K562 (cell line): ENCODE results near the gene SCARF1. TPM values are rescaled to one million over a fixed set of nuclear protein-coding genes. Genes with fewer than 3 reads are reported as not detected.

Source experiments
- EWSR1 ChIP-seq: fragments of 450-650 bp; IDR thresholded peaks from 2 replicates; pipeline ENCODE4 v1.6.1; 2018; ENCODE audit warnings: borderline replicate concordance, mild to moderate bottlenecking, low read depth, moderate library complexity; ENCODE audit not compliant: partially characterized antibody
- FOSL1 ChIP-seq: fragments of 200-800 bp; sonication (Bioruptor generic); conservative IDR thresholded peaks from 2 replicates; pipeline ENCODE4 v1.6.1; 2016; ENCODE audit warnings: missing genetic modification characterization, missing compliant biosample characterization
- FOXK1 ChIP-seq: sonication (generic); formaldehyde crosslinking; IDR thresholded peaks from 2 replicates; pipeline ENCODE4 v1.8.0; 2022; ENCODE audit warnings: missing genetic modification reagents, mild to moderate bottlenecking, borderline replicate concordance
- GMEB1 ChIP-seq: fragments of 250-450 bp; sonication (Bioruptor Pico); IDR thresholded peaks from 2 replicates; pipeline ENCODE4 v1.4.0; 2020; ENCODE audit warnings: mild to moderate bottlenecking
- HDAC2 ChIP-seq: fragments of 450-650 bp; IDR thresholded peaks from 2 replicates; pipeline ENCODE4 v1.6.1; 2016; ENCODE audit warnings: mild to moderate bottlenecking
- HNRNPH1 ChIP-seq: fragments of 200-400 bp; formaldehyde crosslinking; optimal IDR thresholded peaks from 2 replicates; pipeline ENCODE3; 2017; ENCODE audit warnings: low read depth, mild to moderate bottlenecking, low read length, moderate library complexity
- MTA3 ChIP-seq: fragments of 450-650 bp; formaldehyde crosslinking; IDR thresholded peaks from 2 replicates; pipeline ENCODE4 v1.6.1; 2017; ENCODE audit warnings: mild to moderate bottlenecking, borderline replicate concordance
- MXD1 ChIP-seq: fragments of 250-450 bp; sonication (Bioruptor Pico); IDR thresholded peaks from 2 replicates; pipeline ENCODE4 v1.8.0; 2021; ENCODE audit warnings: borderline replicate concordance, mild to moderate bottlenecking, moderate library complexity; ENCODE audit not compliant: poor library complexity, severe bottlenecking
- NFRKB ChIP-seq: fragments of 450-650 bp; IDR thresholded peaks from 2 replicates; pipeline ENCODE4 v1.6.1; 2016; ENCODE audit warnings: low read depth
- NR2C2 ChIP-seq, 2 experiments: fragments of 200-800 bp in 1 of 2; sonication (Bioruptor generic) in 1 of 2; sonication (generic) in 1 of 2; formaldehyde crosslinking in 1 of 2; IDR thresholded peaks; 2 replicates each; pipeline versions ENCODE4 v1.6.1 to v1.8.0; 2016 to 2022; ENCODE audit warnings: mild to moderate bottlenecking in 1 of 2, missing compliant biosample characterization in 1 of 2, missing genetic modification characterization in 1 of 2, missing genetic modification reagents in 1 of 2
- NRF1 ChIP-seq, 2 experiments: fragments of 450-650 bp; IDR thresholded peaks in 1 of 2; conservative IDR thresholded peaks in 1 of 2; 2 replicates each; pipeline ENCODE4 v1.6.1; 2014; ENCODE audit warnings: mild to moderate bottlenecking in 2 of 2
- RBBP5 ChIP-seq: fragments of 200-600 bp; sonication (generic); IDR thresholded peaks from 2 replicates; pipeline ENCODE4 v1.6.1; 2012; ENCODE audit warnings: borderline replicate concordance, mild to moderate bottlenecking, low read length, control low read depth, inconsistent platforms; ENCODE audit not compliant: insufficient read depth, poor library complexity, severe bottlenecking
- RBFOX2 ChIP-seq: fragments of 200-400 bp; formaldehyde crosslinking; IDR thresholded peaks from 2 replicates; pipeline ENCODE4 v1.6.1; 2017; ENCODE audit warnings: low read depth, mild to moderate bottlenecking, low read length, moderate library complexity
- SRSF9 ChIP-seq: fragments of 200-400 bp; formaldehyde crosslinking; IDR thresholded peaks from 2 replicates; pipeline ENCODE4 v1.6.1; 2017; ENCODE audit warnings: low read depth, low read length, borderline replicate concordance
- YY1 ChIP-seq, 3 experiments: IDR thresholded peaks; 2 replicates each; pipeline ENCODE4 v1.6.1; 2011; ENCODE audit warnings: low read length in 2 of 3, mild to moderate bottlenecking in 2 of 3, moderate library complexity in 2 of 3, borderline replicate concordance in 1 of 3, control low read depth in 1 of 3, low read depth in 1 of 3; ENCODE audit not compliant: insufficient read depth in 3 of 3, insufficient replicate concordance in 2 of 3, control insufficient read depth in 1 of 3, insufficient read length in 1 of 3; ENCODE audit errors: extremely low read depth in 1 of 3
- ZNF3 ChIP-seq: fragments of 250-450 bp; sonication (Bioruptor Pico); IDR thresholded peaks from 2 replicates; pipeline ENCODE4 v1.5.0; 2021; ENCODE audit warnings: mild to moderate bottlenecking, moderate library complexity
- ZNF347 ChIP-seq: fragments of 450-650 bp; formaldehyde crosslinking; IDR thresholded peaks from 2 replicates; pipeline ENCODE4 v1.4.0; 2020; ENCODE audit warnings: low read depth, mild to moderate bottlenecking, moderate library complexity
- ZNF668 ChIP-seq: fragments of 250-450 bp; sonication (Bioruptor Pico); IDR thresholded peaks from 2 replicates; pipeline ENCODE4 v1.8.0; 2022; ENCODE audit warnings: mild to moderate bottlenecking, inconsistent platforms
- polyA plus RNA-seq, 8 experiments: library from polyadenylated mRNA; depleted of rRNA in 4 of 8; stranded (reverse) in 5 of 8; unstranded in 3 of 8; fragments of >200 nt; fragmentation: Nextera tagmentation in 2 of 8; fragmentation: Illumina TruSeq in 1 of 8; extraction: Ambion mirVana in 2 of 8; extraction: Trizol in 1 of 8; gene quantifications; 2 replicates each; pipeline versions ENCODE4 v1.2.1 to v1.2.3, GENCODE V29; 2011 to 2014; ENCODE audit warnings: inconsistent platforms in 1 of 8, missing spikeins in 1 of 8
- total RNA-seq, 7 experiments: library from RNA; depleted of rRNA in 6 of 7; stranded (reverse); fragments of >200 nt in 6 of 7; fragmentation: Illumina TruSeq in 2 of 7; extraction: Trizol in 2 of 7; gene quantifications; 2 replicates each; pipeline versions ENCODE4 v1.2.1 to v1.2.3, GENCODE V29; 2011 to 2021; ENCODE audit warnings: low replicate concordance in 1 of 7
- TF ChIP-seq, protein P1 (sequence below): sonication (generic); formaldehyde crosslinking; IDR thresholded peaks from 2 replicates; pipeline ENCODE4 v1.8.1; 2022; ENCODE audit warnings: missing genetic modification reagents
- TF ChIP-seq, protein P2 (sequence below), 2 experiments: IDR thresholded peaks; 2 replicates each; pipeline ENCODE4 v1.6.1; 2012; ENCODE audit warnings: improper control_type of control experiment in 2 of 2, low read depth in 2 of 2, low read length in 2 of 2, borderline replicate concordance in 1 of 2

SCARF1 gene
- total and polyA plus RNA-seq, 9 of the 15 experiments (the other 6 are each of a cell fraction or from before 2014, with no cell fraction given), result 0.04 to 2.1 (median 0.63) TPM

GRCh38 chr17:1617620-1618174, 27.8 kb downstream of the SCARF1 start (continued):
- TF ChIP-seq, protein P1, sequence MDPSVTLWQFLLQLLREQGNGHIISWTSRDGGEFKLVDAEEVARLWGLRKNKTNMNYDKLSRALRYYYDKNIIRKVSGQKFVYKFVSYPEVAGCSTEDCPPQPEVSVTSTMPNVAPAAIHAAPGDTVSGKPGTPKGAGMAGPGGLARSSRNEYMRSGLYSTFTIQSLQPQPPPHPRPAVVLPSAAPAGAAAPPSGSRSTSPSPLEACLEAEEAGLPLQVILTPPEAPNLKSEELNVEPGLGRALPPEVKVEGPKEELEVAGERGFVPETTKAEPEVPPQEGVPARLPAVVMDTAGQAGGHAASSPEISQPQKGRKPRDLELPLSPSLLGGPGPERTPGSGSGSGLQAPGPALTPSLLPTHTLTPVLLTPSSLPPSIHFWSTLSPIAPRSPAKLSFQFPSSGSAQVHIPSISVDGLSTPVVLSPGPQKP (CRISPR knock-in tag), result no peak
- no peak for TF ChIP-seq RBBP5
- TF ChIP-seq ZNF347 (CRISPR knock-in tag), result no peak
- no peak for TF ChIP-seq ZNF3 (CRISPR knock-in tag)
- TF ChIP-seq MTA3, result 0 out of 2 replicates have a peak, but pooled peaks have one; percentile 12
- TF ChIP-seq EWSR1, result no peak
- peak; percentile 54; the same call in 1 of the 2 replicates for TF ChIP-seq HDAC2
- TF ChIP-seq SRSF9, result no peak
- TF ChIP-seq FOXK1, result no peak
- TF ChIP-seq MXD1, result no peak
- TF ChIP-seq HNRNPH1, result no peak
- TF ChIP-seq NFRKB, result no peak
- TF ChIP-seq YY1 (IDR thresholded peaks at IDR 0.05; ENCODE audit: borderline replicate concordance in 1 of 3, control insufficient read depth in 1 of 3, extremely low read depth in 1 of 3, insufficient read depth in 3 of 3, insufficient read length in 1 of 3, insufficient replicate concordance in 2 of 3, low read depth in 1 of 3, low read length in 2 of 3), result peak in 1 of 3 experiments; percentile 6
- TF ChIP-seq NRF1 (conservative IDR thresholded peaks at IDR 0.05 in 1 of 2, IDR thresholded peaks at IDR 0.05 in 1 of 2), result peak; percentile 25 to 54; a peak in 3 of 4 replicates
- TF ChIP-seq ZNF668, result no peak
- TF ChIP-seq NR2C2 (CRISPR knock-in tag; IDR thresholded peaks at IDR 0.05), result no peak
- peak; percentile 66 for TF ChIP-seq NR2C2 (tag; IDR thresholded peaks at IDR 0.05)
- peak; percentile 49 for TF ChIP-seq FOSL1 (tag)
- peak; percentile 64 for TF ChIP-seq RBFOX2
- TF ChIP-seq GMEB1 (CRISPR knock-in tag), result no peak
- TF ChIP-seq, protein P2, sequence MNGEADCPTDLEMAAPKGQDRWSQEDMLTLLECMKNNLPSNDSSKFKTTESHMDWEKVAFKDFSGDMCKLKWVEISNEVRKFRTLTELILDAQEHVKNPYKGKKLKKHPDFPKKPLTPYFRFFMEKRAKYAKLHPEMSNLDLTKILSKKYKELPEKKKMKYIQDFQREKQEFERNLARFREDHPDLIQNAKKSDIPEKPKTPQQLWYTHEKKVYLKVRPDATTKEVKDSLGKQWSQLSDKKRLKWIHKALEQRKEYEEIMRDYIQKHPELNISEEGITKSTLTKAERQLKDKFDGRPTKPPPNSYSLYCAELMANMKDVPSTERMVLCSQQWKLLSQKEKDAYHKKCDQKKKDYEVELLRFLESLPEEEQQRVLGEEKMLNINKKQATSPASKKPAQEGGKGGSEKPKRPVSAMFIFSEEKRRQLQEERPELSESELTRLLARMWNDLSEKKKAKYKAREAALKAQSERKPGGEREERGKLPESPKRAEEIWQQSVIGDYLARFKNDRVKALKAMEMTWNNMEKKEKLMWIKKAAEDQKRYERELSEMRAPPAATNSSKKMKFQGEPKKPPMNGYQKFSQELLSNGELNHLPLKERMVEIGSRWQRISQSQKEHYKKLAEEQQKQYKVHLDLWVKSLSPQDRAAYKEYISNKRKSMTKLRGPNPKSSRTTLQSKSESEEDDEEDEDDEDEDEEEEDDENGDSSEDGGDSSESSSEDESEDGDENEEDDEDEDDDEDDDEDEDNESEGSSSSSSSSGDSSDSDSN (IDR thresholded peaks at IDR 0.05; ENCODE audit: borderline replicate concordance in 1 of 2, low read depth in 2 of 2, low read length in 2 of 2), result peak in 1 of 2 experiments; percentile 51; a peak in 1 of 4 replicates
